Transverse colon (tissue), 4 donors: ENCODE measurements around the gene LAMA3. TPM values are rescaled to one million over a fixed set of nuclear protein-coding genes. Genes with fewer than 3 reads are reported as not detected.

Source experiments
- DNase-seq: peaks from one replicate; pipeline ENCODE4 v3.0.0-alpha.2; 2019
- H3K27ac ChIP-seq, 4 donors: fragments of 200-600 bp; sonication (generic); 2 replicates each; pipeline ENCODE4 v1.5.1; 2016 to 2018; ENCODE audit warnings: inconsistent platforms in 4 of 4
- H3K27me3 ChIP-seq: fragments of 200-600 bp; sonication (generic); 2 replicates; pipeline ENCODE4 v1.5.1; 2017; ENCODE audit warnings: inconsistent platforms
- H3K36me3 ChIP-seq, 4 donors: fragments of 200-600 bp; sonication (generic); 2 replicates each; pipeline ENCODE4 v1.5.1; 2017 to 2019; ENCODE audit warnings: inconsistent platforms in 4 of 4
- H3K4me1 ChIP-seq, 4 donors: fragments of 200-600 bp; sonication (generic); 2 replicates each; pipeline ENCODE4 v1.5.1; 2017 to 2020; ENCODE audit warnings: inconsistent platforms in 4 of 4
- H3K4me3 ChIP-seq, 4 donors: fragments of 200-600 bp; sonication (generic); 1 replicate in 1 of 4; 2 replicates in 3 of 4; pipeline versions ENCODE4 v1.5.1 to v1.6.1; 2017 to 2019; ENCODE audit warnings: inconsistent platforms in 4 of 4
- H3K9me3 ChIP-seq, 2 donors: fragments of 200-600 bp; sonication (generic); 2 replicates each; pipeline ENCODE4 v1.5.1; 2017 to 2019; ENCODE audit warnings: inconsistent platforms in 2 of 2
- EP300 ChIP-seq: sonication (generic); formaldehyde crosslinking; IDR thresholded peaks from one replicate; pipeline ENCODE4 v1.6.1; 2017; ENCODE audit warnings: antibody characterized with exemption, low read depth
- POLR2A ChIP-seq: fragments of 450-650 bp; IDR thresholded peaks from one replicate; pipeline ENCODE4 v1.6.1; 2016; ENCODE audit warnings: antibody characterized with exemption, mild to moderate bottlenecking, moderate library complexity
- POLR2AphosphoS5 ChIP-seq, 3 donors: sonication (generic); formaldehyde crosslinking; IDR thresholded peaks; one replicate each; pipeline ENCODE4 v1.6.1; 2016; ENCODE audit warnings: antibody characterized with exemption in 3 of 3
- WGBS, 2 donors: methylation state at CpG; one replicate each; pipeline ENCODE4 v1.1.5; 2018; ENCODE audit warnings: low coverage in 1 of 2; 5-methylcytosine and 5-hydroxymethylcytosine counted together
- in situ Hi-C, 4 donors: fragments of 200-750 bp; cut with MboI; loops; one replicate each; pipeline versions ENCODE4 v1.15.0 to v1.15.1; 2017; ENCODE audit warnings: low sequenced_read_pairs in 3 of 4, low pct_ligation_motif_present in 1 of 4, low pct_unique_long_range_greater_than_20kb in 1 of 4
- intact Hi-C: fragments of 100-400 bp; cut with DNase I; formaldehyde crosslinking; loops from one replicate; pipeline ENCODE4 v1.15.1; 2023; ENCODE audit warnings: low total_unique reads
- total RNA-seq, 4 donors: library from RNA; depleted of rRNA; stranded (reverse); fragments of >200 nt; gene quantifications; one replicate each; pipeline ENCODE4 v1.1.0, GENCODE V29; 2016
- TF ChIP-seq, protein P1 (sequence below), 5 experiments: fragments of 200-600 bp in 3 of 5; fragments of 450-650 bp in 2 of 5; sonication (generic) in 3 of 5; IDR thresholded peaks; 1 replicate in 2 of 5; 2 replicates in 3 of 5; pipeline ENCODE4 v1.5.1; 2016 to 2017; ENCODE audit warnings: antibody characterized with exemption in 5 of 5, inconsistent platforms in 3 of 5, mild to moderate bottlenecking in 2 of 5, moderate library complexity in 1 of 5

Gene LAMA3
- total RNA-seq, 4 donors from 2014 or later = 17.5 to 71.8 (median 47.4) TPM

DNA sequence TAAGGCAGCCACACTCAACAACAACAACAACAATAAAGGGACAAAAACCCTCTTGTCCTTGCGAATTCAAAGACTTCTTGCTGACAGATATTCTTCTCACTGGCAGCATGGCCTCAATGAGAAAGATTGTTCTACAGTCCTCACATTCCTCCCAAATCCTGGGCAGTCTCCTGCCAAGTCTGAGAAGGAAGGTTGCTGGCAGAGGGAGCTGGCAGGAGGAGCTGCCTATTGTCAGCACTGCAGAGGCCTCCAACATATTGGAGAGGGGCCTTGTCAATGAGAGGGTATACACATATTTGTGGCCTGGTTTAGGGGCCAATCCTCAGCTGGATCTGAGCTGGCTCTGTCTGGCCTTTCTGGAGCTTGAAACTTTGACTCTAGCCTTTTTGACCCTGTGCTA is 63.5 kb downstream of the LAMA3 start:
- no peak for DNase-seq
- Histone ChIP-seq H3K27me3 (no peaks in the 10 kb centered on the region), H3K27ac (no peak overlapping the region), H3K4me3 (no peak overlapping the region), H3K4me1 (no peaks in the 10 kb centered on the region), H3K9me3 (no peaks in the 10 kb centered on the region), H3K36me3 (no peaks in the 10 kb centered on the region)
- 71% methylated on average over 1 of the region's 1 CpG; no CpG with 5 or more reads in 1 of the 2 donors for WGBS, 2 donors
- TF ChIP-seq POLR2AphosphoS5 (IDR thresholded peaks at IDR 0.05) (no peak), EP300 (no peak), POLR2A (no peak)
- TF ChIP-seq, protein P1, sequence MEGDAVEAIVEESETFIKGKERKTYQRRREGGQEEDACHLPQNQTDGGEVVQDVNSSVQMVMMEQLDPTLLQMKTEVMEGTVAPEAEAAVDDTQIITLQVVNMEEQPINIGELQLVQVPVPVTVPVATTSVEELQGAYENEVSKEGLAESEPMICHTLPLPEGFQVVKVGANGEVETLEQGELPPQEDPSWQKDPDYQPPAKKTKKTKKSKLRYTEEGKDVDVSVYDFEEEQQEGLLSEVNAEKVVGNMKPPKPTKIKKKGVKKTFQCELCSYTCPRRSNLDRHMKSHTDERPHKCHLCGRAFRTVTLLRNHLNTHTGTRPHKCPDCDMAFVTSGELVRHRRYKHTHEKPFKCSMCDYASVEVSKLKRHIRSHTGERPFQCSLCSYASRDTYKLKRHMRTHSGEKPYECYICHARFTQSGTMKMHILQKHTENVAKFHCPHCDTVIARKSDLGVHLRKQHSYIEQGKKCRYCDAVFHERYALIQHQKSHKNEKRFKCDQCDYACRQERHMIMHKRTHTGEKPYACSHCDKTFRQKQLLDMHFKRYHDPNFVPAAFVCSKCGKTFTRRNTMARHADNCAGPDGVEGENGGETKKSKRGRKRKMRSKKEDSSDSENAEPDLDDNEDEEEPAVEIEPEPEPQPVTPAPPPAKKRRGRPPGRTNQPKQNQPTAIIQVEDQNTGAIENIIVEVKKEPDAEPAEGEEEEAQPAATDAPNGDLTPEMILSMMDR (IDR thresholded peaks at IDR 0.05) = no peak
- intact Hi-C loops = no loop called here
- in situ Hi-C loops = no loop called here

DNA sequence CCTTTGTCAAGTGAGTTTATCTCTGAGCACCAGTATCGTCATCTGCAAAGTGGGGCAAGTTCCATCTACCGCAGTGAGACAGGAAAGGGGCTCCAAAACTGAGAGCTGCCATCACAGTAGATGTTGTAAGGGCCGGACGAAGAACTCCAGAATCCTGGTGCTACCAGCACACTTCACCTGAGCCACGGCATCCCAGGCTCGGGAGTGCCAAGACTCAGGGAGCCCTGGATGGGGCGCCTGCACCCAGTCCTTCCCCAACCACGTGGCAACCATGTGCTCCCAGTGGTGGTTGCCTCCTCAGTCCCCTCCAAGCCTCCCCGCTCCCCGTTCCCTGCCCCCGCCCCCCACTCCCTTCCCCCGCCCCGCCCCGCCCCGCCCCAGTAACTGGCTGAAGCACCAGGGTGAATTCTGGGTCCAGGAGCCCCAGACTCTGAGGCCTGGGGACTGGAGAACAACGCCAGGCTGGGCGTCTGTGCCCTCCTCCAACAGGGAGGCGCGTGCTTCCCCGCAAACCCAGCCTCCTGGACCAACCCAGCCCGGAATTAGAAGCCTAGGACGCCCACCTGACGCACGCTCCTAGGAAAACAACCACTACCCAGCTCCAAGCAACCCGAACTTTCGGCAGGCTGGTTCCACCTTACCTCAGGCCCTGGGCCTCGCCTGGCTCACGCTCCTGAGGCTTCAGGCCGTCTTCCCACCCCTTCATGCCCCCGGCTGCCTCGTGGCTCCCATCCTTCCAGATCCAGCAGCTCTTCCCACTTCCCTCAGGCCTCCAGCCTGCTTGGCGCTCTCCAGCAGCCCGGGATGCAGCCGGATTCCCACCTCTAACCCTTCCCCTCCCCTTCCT is 67.6 kb downstream of the LAMA3 start:
- no peaks in the 10 kb centered on the region for H3K4me1 ChIP-seq
- intact Hi-C loops = no loop called here
- no peak overlapping the region for H3K4me3 ChIP-seq
- H3K27me3 ChIP-seq = no peaks in the 10 kb centered on the region
- in situ Hi-C loops = no loop called here
- no peak for DNase-seq
- H3K9me3 ChIP-seq = no peaks in the 10 kb centered on the region
- 60 to 85% methylated on average over 5 to 22 of the region's 34 CpGs for WGBS, 2 donors
- no peaks in the 10 kb centered on the region for H3K36me3 ChIP-seq
- TF ChIP-seq POLR2A (no peak), EP300 (no peak), POLR2AphosphoS5 (IDR thresholded peaks at IDR 0.05) (no peak)
- TF ChIP-seq, protein P1 (IDR thresholded peaks at IDR 0.05) = no peak
- H3K27ac ChIP-seq = no peak overlapping the region

DNA sequence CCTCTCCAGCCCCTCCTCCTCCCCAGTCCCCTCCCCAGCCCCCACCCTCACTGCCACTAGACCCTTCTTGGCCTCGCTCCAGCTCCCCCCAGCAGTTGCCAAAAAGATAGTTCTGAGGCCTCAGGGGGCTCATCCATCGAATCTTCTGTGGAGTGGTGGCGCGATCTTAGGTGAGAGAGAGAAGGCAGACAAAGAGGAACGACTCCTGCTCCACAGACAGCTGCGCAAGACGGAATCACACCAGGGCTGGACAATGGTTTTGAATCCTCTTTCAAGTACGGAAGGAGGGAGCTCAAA is 68.1 kb downstream of the LAMA3 start:
- H3K4me1 ChIP-seq = no peaks in the 10 kb centered on the region
- in situ Hi-C loops (no loop called here), intact Hi-C loops (no loop called here)
- DNase-seq = no peak
- no peak overlapping the region for H3K4me3 ChIP-seq
- WGBS, 2 donors = 75 to 83% methylated on average over 4 to 8 of the region's 8 CpGs
- H3K36me3 ChIP-seq = no peaks in the 10 kb centered on the region
- H3K27ac ChIP-seq = no peak overlapping the region
- no peaks in the 10 kb centered on the region for H3K27me3 ChIP-seq
- TF ChIP-seq EP300 = no peak
- no peak for TF ChIP-seq POLR2A
- TF ChIP-seq, protein P1 (IDR thresholded peaks at IDR 0.05) = no peak
- TF ChIP-seq POLR2AphosphoS5 (IDR thresholded peaks at IDR 0.05) = no peak
- no peaks in the 10 kb centered on the region for H3K9me3 ChIP-seq

DNA sequence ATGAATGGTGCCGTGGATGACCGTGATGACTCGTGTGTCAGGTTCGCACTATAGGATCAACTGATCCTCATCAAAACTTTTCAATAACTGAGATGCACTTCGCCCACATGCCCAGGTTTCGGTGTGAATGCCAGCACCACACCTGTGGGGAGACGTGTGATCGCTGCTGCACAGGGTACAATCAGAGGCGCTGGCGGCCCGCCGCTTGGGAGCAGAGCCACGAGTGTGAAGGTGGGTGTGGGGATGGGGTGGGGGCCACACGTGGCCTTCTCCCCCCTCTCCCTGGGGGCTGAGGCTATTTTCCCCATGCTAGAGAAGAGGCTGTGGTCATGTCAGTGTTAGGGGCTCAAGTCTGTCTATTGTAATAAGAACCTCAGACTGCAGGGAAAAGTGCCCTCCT is 69.0 kb downstream of the LAMA3 start:
- 87% methylated on average over 14 of the region's 14 CpGs; no CpG with 5 or more reads in 1 of the 2 donors for WGBS, 2 donors
- intact Hi-C loops = no loop called here
- Histone ChIP-seq H3K36me3 (no peaks in the 10 kb centered on the region), H3K9me3 (no peaks in the 10 kb centered on the region), H3K4me1 (no peaks in the 10 kb centered on the region), H3K27ac (no peak overlapping the region), H3K27me3 (no peaks in the 10 kb centered on the region), H3K4me3 (no peak overlapping the region)
- in situ Hi-C loops = no loop called here
- no peak for TF ChIP-seq POLR2A
- no peak for TF ChIP-seq EP300
- TF ChIP-seq, protein P1 (IDR thresholded peaks at IDR 0.05) = no peak
- no peak for TF ChIP-seq POLR2AphosphoS5 (IDR thresholded peaks at IDR 0.05)
- DNase-seq = no peak
